ENCODE results near the gene TNFRSF1A.

GRCh38 chr12:6314776-6315175 lies 27.1 kb downstream of the TNFRSF1A start:
- TF ChIP-seq SPI1 (IDR thresholded peaks at IDR 0.05; ENCODE audit: low read depth, low read length) (no peak), TAF1 (IDR thresholded peaks at IDR 0.05; ENCODE audit: low read depth, low read length) (no peak), POLR2A (IDR thresholded peaks at IDR 0.05; ENCODE audit: low read depth, low read length) (no peak), POLR2AphosphoS5 (IDR thresholded peaks at IDR 0.05; ENCODE audit: low read depth, low read length) (no peak)

All from GM12891 (cell line).